HG02970 (cell line): ENCODE results near the gene TM9SF3.
"Not testable (repeated sequence)": the region's sequence is repeated elsewhere in the genome, so short reads cannot be mapped to it uniquely, and the experiment has no call there.

Source experiments
- ATAC-seq: cut with Tn5 transposase; IDR thresholded peaks from one replicate; pipeline ENCODE4 v1.9.1; 2021; ENCODE audit warnings: mild to moderate bottlenecking, moderate library complexity, moderate number of reproducible peaks; ENCODE audit not compliant: unreplicated experiment, low FRiP score

Gene TM9SF3

GRCh38 chr10:96606216-96606615 lies 19.4 kb upstream of the TM9SF3 start:
- ATAC-seq, result no peak

- ATAC-seq, result no peak
Observed at GRCh38 chr10:96600337-96600736, 13.5 kb upstream of the TM9SF3 start.

- no peak for ATAC-seq
Observed at GRCh38 chr10:96598846-96599245, 12.0 kb upstream of the TM9SF3 start.

DNA sequence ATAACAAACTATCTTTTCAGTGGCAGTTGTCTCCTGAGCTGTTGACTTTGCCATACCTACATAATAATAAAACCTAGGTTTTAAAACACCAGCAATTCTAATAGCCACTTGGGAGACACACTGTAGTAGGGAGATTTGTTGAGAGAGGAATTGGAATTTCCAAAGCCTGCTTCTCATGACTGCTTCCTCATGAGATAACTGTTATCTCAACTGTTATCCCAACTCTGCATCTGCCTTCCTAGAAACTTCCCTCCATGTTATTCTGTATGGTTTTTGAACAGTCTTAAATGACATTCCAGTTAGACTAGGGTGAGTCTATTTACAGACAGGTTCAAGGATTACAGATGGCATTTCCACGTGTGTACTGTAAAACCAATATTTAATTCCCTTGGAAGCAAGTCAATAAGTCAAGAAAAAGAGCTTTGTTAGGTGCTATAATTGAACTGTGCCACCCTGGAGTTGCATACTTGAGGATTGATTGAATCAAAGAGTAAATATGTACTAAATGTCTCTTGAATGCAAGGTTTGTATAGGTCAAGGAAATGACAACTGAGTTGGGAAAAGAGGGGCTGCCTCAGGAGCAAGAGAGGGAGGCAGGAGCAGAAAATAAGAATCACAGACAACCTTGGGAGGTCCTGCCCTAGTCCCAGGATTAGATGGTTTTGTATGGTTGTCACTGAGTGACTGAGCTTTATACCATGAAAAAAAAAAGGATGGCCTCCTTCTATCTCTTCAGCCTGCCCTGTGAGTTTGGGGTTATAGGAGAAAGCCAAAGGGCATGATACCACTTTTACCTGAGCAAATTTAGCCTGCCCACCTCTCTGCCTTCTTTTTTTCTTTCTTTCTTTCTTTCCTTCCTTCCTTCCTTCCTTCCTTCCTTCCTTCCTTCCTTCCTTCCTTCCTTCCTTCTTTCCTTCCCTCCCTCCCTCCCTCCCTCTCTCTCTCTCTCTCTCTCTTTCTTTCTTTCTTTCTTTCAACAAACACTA lies 9.9 kb upstream of the TM9SF3 start:
- ATAC-seq, result no peak

DNA sequence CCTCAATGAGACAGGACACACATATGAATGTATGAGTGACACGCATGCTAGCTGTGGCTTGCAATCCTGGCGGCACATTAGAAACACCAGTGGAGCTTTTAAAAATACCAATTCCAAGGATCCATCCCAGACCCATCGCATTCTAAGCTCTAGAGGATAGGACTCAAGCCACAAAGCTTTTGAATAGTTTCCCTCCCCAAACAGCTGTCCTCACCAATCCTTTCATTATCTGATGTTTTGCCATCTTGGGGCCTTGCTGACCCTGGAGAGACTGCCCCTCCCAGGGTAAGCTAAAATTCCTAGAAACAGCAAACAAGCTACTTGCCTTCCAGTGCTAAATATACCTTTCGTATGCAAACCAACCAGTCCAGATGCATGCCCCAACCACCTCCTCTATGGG lies 8.9 kb upstream of the TM9SF3 start:
- ATAC-seq, result no peak

DNA sequence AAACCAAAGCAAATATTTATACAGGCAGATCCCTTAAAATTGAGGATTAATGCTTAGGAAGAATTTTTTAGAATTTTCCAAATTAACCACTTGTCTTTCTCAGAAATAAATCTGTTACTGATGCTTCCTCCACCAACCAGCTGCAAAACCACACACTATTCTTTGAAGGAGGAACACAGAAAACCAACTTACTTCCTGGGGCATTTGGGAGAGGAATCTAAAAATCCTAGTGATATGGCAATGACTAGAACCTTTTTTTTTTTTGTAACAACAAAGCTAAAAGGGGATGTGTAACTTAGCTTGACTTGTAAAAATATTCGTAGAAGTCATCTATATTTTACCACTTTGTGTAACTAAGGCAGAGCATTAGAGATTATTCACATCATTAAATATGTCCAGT lies 5.1 kb upstream of the TM9SF3 start:
- no peak for ATAC-seq

- no peak for ATAC-seq
Observed at GRCh38 chr10:96588616-96589419, 2.0 kb upstream of the TM9SF3 start.

GRCh38 chr10:96588060-96588554 lies 1.3 kb upstream of the TM9SF3 start:
- no peak for ATAC-seq

DNA sequence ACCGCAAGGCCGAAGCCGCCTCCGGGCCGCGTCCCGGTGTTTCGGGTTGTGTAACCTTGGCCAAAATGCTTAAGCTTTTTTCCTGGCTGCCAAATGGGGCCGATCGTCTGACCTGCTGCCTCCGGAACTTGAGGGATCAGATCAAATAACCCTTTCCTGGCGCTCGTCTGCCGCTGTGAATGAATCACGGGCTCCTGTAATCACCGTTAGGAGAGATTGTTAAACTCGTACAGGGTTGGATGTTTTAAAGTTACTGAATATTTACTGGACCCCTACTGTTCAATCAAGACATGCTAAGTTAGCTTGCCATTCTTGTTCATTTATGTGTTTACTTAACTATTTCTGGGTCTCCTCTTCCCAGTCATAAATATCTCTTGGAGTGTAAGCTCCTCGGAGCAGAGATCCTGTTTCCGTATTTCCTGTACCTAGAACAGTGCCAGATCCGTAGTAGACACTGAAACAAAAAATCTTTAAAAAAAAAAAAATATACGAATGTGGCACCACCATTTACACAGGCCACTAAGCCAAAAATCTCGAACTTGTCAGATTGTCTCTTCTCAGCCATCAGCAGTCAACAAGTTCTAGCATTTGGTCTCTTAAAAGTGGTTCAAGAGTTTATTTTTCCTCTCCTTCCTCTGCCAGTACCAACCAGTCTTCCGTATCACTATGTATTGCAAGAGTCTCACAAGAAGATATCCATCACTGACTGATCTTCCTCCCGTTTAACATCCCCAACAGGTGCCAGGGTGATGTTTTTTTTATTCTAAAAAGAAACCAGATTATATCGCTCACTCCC lies 650 bp upstream of the TM9SF3 start:
- peak; percentile 24 for ATAC-seq

DNA sequence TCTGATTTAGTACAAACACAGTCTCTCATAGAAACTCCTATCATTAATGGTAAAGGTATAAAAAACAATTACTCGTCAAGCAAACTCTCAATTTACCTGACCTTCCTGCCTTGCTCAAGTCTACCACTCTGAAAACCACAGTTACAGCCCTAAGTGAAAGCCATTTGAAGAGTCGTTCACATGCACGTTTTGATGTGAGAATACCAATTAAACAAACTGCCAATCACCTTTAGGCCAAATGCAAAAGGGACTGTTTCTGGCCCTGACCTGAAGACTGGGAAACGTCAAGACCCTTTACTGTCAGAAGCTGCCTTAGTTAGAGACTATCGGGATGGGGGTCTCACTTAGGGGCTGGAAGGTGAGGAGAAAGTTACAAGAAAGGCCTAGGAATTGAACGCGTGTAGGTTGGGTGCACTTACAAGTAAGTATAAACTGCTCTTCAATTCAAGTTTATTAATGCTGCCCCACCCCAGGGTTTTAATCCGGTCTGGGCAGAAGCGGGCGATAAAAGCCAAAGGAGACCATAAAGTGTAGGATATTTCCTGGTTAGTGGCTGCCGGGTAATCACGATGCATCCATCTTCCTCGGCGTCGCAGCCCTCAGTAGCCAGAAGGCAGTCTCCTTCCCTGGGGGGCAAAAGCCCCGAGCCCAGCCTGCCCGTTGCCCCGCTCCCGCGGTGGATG lies 935 bp downstream of the TM9SF3 start:
- no peak for ATAC-seq

- ATAC-seq, result no peak
Observed at GRCh38 chr10:96584474-96584873, 2.3 kb downstream of the TM9SF3 start.

DNA sequence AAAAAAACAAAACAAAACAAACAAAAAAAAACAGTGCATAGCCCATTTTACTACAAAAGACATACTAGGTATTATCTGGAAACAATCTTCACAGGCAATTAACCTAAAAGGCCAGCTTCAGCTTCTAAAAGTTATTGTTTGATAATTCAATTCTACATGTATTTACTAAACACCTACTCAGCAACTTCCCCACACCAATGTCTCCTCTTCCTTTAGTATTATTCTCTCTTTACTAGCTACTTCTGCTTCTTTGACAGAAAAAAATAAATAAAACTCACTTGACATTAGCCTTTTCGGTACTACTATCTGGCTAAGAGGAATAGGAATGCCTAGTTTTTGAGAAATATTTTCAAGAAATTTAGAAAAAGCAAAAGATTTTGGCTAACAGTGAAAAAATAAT lies 2.8 kb downstream of the TM9SF3 start:
- ATAC-seq, result no peak

- no peak for ATAC-seq
Observed at GRCh38 chr10:96579133-96579532, 7.7 kb downstream of the TM9SF3 start.

DNA sequence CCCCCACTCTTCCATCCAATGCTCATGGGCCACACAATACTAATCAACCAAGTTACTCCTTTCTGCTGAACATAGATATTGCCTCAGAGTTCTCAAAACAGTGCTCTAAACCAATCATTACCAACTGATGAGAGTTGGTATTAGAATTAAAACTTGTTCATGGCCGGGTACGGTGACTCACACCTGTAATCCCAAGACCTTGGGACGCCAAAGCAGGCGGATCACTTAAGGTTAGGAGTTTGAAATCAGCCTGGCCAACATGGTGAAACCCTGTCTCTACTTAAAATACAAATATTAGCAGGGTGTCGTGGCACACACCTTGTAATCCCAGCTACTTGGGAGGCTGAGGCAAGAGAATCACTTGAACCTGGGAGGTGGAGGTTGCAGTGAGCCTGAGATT lies 8.2 kb downstream of the TM9SF3 start:
- ATAC-seq, result no peak

- no peak for ATAC-seq
Observed at GRCh38 chr10:96578022-96578421, 8.8 kb downstream of the TM9SF3 start.

DNA sequence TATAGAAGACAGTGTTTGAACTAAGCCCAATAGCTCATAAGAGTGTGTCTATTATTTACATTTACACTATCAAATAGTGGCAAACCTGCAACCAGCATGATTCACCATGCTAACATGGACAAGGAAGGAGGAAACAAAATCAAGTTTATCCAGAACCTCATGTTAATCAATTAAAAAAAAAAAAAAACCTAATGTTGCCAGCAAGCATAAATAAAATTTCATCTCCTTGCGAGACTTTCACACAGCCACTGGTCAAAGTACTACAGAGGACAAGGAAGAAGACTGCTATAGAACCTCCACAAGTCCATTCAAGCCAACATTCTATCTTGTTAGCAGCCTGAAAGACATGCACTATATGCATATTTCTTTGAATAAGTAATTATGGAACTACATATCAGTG lies 9.7 kb downstream of the TM9SF3 start:
- no peak for ATAC-seq

DNA sequence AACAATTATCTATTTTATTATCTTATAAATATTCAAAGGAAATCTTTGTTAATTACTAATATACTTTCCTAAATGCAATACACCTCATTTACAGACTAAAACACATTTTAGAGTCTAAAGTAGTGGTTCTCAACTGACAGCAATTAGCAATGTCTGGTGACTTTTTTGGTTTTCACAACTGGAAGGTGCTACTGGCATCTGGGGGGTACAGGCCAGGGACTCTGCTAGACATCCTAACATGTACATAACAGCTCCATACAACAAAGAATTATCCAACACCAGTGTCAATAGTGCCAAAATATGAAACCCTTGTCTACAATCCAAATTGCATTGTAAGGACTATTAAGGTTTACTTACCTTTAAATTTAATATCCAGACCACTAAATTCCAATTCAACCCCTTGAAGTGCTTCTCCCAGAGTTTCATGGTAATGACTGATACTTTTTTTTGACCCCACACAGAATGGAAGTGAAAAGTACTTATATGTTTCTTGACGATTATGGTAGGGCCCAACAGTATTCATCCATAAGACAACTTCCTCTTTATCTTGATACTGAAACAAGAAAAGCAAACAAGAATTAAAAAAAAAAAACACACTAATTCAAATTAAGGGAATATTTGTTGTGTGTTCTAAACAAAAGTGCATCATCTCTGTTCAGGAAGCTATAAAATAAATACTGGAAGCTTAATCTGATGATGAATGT lies 10.4 kb downstream of the TM9SF3 start:
- no peak for ATAC-seq

DNA sequence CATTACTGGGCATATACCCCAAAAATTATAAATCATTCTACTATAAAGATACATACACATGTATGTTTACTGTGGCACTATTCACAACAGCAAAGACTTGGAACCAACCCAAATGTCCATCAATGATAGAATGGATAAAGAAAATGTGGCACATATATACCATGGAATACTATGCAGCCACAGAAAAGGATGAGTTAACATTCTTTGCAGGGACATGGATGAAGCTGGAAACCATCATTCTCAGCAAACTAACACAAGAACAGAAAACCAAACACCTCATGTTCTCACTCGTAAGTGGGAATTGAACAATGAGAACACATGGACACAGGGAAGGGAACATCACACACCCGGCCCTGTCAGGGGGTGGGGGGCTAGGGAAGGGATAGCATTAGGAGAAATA lies 12.2 kb downstream of the TM9SF3 start:
- not testable (repeated sequence) for ATAC-seq

DNA sequence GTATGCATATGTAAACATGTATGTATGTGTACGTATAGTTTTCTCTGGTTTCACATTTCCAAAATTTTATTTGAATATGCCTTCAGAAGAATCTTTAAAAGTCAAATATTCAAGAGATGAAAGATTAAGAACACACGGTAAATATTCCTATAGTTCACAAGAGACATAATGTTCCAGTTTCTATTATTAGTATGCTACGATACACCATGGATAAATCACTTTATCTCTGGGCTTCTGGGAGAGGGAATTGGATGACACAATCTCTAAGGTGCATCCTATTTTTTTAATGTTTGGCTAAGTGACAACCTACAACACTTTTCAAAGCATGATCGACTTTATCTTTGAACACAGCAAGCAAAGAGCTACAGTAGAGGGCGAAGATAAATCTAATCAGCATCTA lies 13.8 kb downstream of the TM9SF3 start:
- ATAC-seq, result no peak
